ENCODE data around the gene VRK3. TPM values are rescaled to one million over a fixed set of nuclear protein-coding genes. Genes with fewer than 3 reads are reported as not detected.
A peak's percentile ranks its signal among the peaks of the same experiment; 100 is the strongest.

The VRK3 gene
- total and polyA plus RNA-seq, 9 donors: 26.1 to 52.5 (median 34.0) TPM

- H3K4me3 ChIP-seq: no peak overlapping the region
- H3K9me3 ChIP-seq: no peaks in the 10 kb centered on the region
- WGBS, 3 donors: 50 to 58% (median 55%) methylated on average over 5 of the region's 5 CpGs
- H3K4me1 ChIP-seq (ENCODE audit: insufficient read depth): peaks cover 9% of the 10 kb centered on the region
- no peak for DNase-seq
- H3K36me3 ChIP-seq: no peaks in the 10 kb centered on the region
- intact Hi-C loops (cut with DNase I): loop anchor here (2.0 to 5.0 kb wide), 4 partner anchors 44 to 48 kb away; no protein-coding TSS in a partner anchor
- no peaks in the 10 kb centered on the region for H3K27me3 ChIP-seq
- no peak for TF ChIP-seq CTCF (IDR thresholded peaks at IDR 0.05)
- TF ChIP-seq EP300 (IDR thresholded peaks at IDR 0.05): no peak
- TF ChIP-seq POLR2A (IDR thresholded peaks at IDR 0.05): no peak
- no peak overlapping the region for H3K27ac ChIP-seq
Measured at GRCh38 chr19:49936549-49936948, 88.6 kb downstream of the VRK3 start.

- Histone ChIP-seq H3K4me3 (no peak overlapping the region), H3K36me3 (no peaks in the 10 kb centered on the region), H3K9me3 (no peaks in the 10 kb centered on the region), H3K27ac (no peak overlapping the region), H3K4me1 (ENCODE audit: insufficient read depth) (peaks cover 7% of the 10 kb centered on the region), H3K27me3 (no peaks in the 10 kb centered on the region)
- no peak for DNase-seq
- 66 to 88% (median 75%) methylated on average over 8 of the region's 8 CpGs for WGBS, 3 donors
- TF ChIP-seq POLR2A (IDR thresholded peaks at IDR 0.05): no peak
- intact Hi-C loops (cut with DNase I): no loop called here
Measured at GRCh38 chr19:49933643-49934042, 91.5 kb downstream of the VRK3 start.

- intact Hi-C loops (cut with DNase I): no loop called here
- Histone ChIP-seq H3K27ac (no peak overlapping the region), H3K4me1 (ENCODE audit: insufficient read depth) (peaks cover 8% of the 10 kb centered on the region), H3K36me3 (no peaks in the 10 kb centered on the region), H3K4me3 (no peak overlapping the region), H3K27me3 (no peaks in the 10 kb centered on the region), H3K9me3 (no peaks in the 10 kb centered on the region)
- peak in 1 of 5 donors; percentile 32 for DNase-seq
- no peak for TF ChIP-seq EP300 (IDR thresholded peaks at IDR 0.05)
- TF ChIP-seq POLR2A (IDR thresholded peaks at IDR 0.05): no peak
- no peak for TF ChIP-seq CTCF (IDR thresholded peaks at IDR 0.05)
- WGBS, 3 donors: 78 to 83% (median 83%) methylated on average over 24 to 25 of the region's 25 CpGs
Measured at GRCh38 chr19:49932731-49933131, 92.4 kb downstream of the VRK3 start.

- DNase-seq: no peak
- TF ChIP-seq EP300 (IDR thresholded peaks at IDR 0.05) (no peak), CTCF (IDR thresholded peaks at IDR 0.05) (no peak), POLR2A (IDR thresholded peaks at IDR 0.05) (no peak)
- Histone ChIP-seq H3K27me3 (no peaks in the 10 kb centered on the region), H3K36me3 (no peaks in the 10 kb centered on the region), H3K4me3 (no peak overlapping the region), H3K4me1 (ENCODE audit: insufficient read depth) (peaks cover 10% of the 10 kb centered on the region), H3K9me3 (no peaks in the 10 kb centered on the region), H3K27ac (no peak overlapping the region)
- 87 to 92% (median 91%) methylated on average over 5 of the region's 5 CpGs for whole genome bisulfite sequencing, 3 donors
- intact Hi-C loops (cut with DNase I): no loop called here
Measured at GRCh38 chr19:49932041-49932451, 93.1 kb downstream of the VRK3 start.

GRCh38 chr19:49931293-49932040 is 93.7 kb downstream of the VRK3 start:
- 78 to 89% (median 78%) methylated on average over 7 of the region's 7 CpGs for WGBS, 3 donors
- Histone ChIP-seq H3K27ac (no peak overlapping the region), H3K9me3 (no peaks in the 10 kb centered on the region), H3K4me3 (no peak overlapping the region), H3K4me1 (ENCODE audit: insufficient read depth) (peaks cover 10% of the 10 kb centered on the region), H3K27me3 (no peaks in the 10 kb centered on the region), H3K36me3 (no peaks in the 10 kb centered on the region)
- intact Hi-C loops (cut with DNase I): no loop called here
- TF ChIP-seq EP300 (IDR thresholded peaks at IDR 0.05): no peak
- TF ChIP-seq CTCF (IDR thresholded peaks at IDR 0.05): no peak
- TF ChIP-seq POLR2A (IDR thresholded peaks at IDR 0.05): no peak
- no peak for DNase-seq

Data from ovary (tissue), 9 donors.